ENCODE data around the gene KIAA1217.

KIAA1217 gene

GRCh38 chr10:24241536-24242040 lies 32.6 kb downstream of the KIAA1217 start:
- DNase-seq = no peak

GRCh38 chr10:24242562-24242961 lies 33.6 kb downstream of the KIAA1217 start:
- DNase-seq = no peak

- DNase-seq = no peak
Measured at GRCh38 chr10:24246365-24246764, 37.4 kb downstream of the KIAA1217 start.

GRCh38 chr10:24247841-24248240 lies 38.9 kb downstream of the KIAA1217 start:
- DNase-seq = no peak

- no peak for DNase-seq
Measured at GRCh38 chr10:24249829-24250415, 41.0 kb downstream of the KIAA1217 start.

GRCh38 chr10:24251547-24251946 lies 42.6 kb downstream of the KIAA1217 start:
- DNase-seq = no peak

GRCh38 chr10:24254180-24254579 lies 45.2 kb downstream of the KIAA1217 start:
- no peak for DNase-seq

- peak; percentile 36 for DNase-seq
Measured at GRCh38 chr10:24255115-24255880, 46.4 kb downstream of the KIAA1217 start.

- DNase-seq = no peak
Measured at GRCh38 chr10:24255881-24256311, 47.0 kb downstream of the KIAA1217 start.

GRCh38 chr10:24256619-24257107 lies 47.7 kb downstream of the KIAA1217 start:
- no peak for DNase-seq

GRCh38 chr10:24257588-24257987 lies 48.6 kb downstream of the KIAA1217 start:
- no peak for DNase-seq

GRCh38 chr10:24259365-24260130 lies 50.6 kb downstream of the KIAA1217 start:
- no peak for DNase-seq

- DNase-seq = no peak
Measured at GRCh38 chr10:24261627-24262026, 52.7 kb downstream of the KIAA1217 start.

- DNase-seq = no peak
Measured at GRCh38 chr10:24262929-24263590, 54.1 kb downstream of the KIAA1217 start.

GRCh38 chr10:24269476-24269875 lies 60.5 kb downstream of the KIAA1217 start:
- no peak for DNase-seq

- DNase-seq = no peak
Measured at GRCh38 chr10:24272374-24272773, 63.4 kb downstream of the KIAA1217 start.

- DNase-seq = no peak
Measured at GRCh38 chr10:24277277-24277676, 68.3 kb downstream of the KIAA1217 start.

GRCh38 chr10:24277771-24278170 lies 68.8 kb downstream of the KIAA1217 start:
- DNase-seq = no peak

GRCh38 chr10:24278176-24278889 lies 69.4 kb downstream of the KIAA1217 start:
- no peak for DNase-seq

GRCh38 chr10:24279166-24279565 lies 70.2 kb downstream of the KIAA1217 start:
- DNase-seq = no peak

GRCh38 chr10:24287559-24288195 lies 78.7 kb downstream of the KIAA1217 start:
- no peak for DNase-seq
